Measurements from ENCODE around the gene SEC14L5. TPM values are rescaled to one million over a fixed set of nuclear protein-coding genes. Genes with fewer than 3 reads are reported as not detected.

The SEC14L5 gene
- total RNA-seq, 2 donors from 2014 or later = 0.26 TPM; not detected in 1

- H3K36me3 ChIP-seq (replicated peaks in 1 of 2; ENCODE audit: insufficient read depth in 1 of 2, low read depth in 2 of 2) = no peaks in the 10 kb centered on the region
- intact Hi-C loops (cut with DNase I) = no loop called here
- H3K4me3 ChIP-seq = no peak overlapping the region
- H3K27me3 ChIP-seq = peaks cover 0 to 3% of the 10 kb centered on the region in 2 donors
- H3K27ac ChIP-seq = no peak overlapping the region
- no peak for DNase-seq
- 66 to 84% methylated on average over 8 of the region's 8 CpGs for WGBS, 2 donors
- TF ChIP-seq CTCF (IDR thresholded peaks at IDR 0.05) (no peak), POLR2A (IDR thresholded peaks at IDR 0.05) (no peak)
- ATAC-seq = no peak
- H3K4me1 ChIP-seq = peaks cover 11% of the 10 kb centered on the region
- no peaks in the 10 kb centered on the region for H3K9me3 ChIP-seq
These were observed 32.3 kb downstream of the SEC14L5 start for GRCh38 chr16:4990415-4990814.

- 86 to 91% methylated on average over 2 to 14 of the region's 14 CpGs for WGBS, 2 donors
- DNase-seq (no peak), ATAC-seq (no peak)
- Histone ChIP-seq H3K4me3 (no peak overlapping the region), H3K36me3 (replicated peaks in 1 of 2; ENCODE audit: insufficient read depth in 1 of 2, low read depth in 2 of 2) (no peaks in the 10 kb centered on the region), H3K4me1 (peaks cover 11% of the 10 kb centered on the region), H3K27ac (no peak overlapping the region), H3K27me3 (peaks cover 0 to 3% of the 10 kb centered on the region in 2 donors), H3K9me3 (no peaks in the 10 kb centered on the region)
- intact Hi-C loops (cut with DNase I) = no loop called here
- TF ChIP-seq POLR2A (IDR thresholded peaks at IDR 0.05) = no peak
- TF ChIP-seq CTCF (IDR thresholded peaks at IDR 0.05) = no peak
These were observed 33.6 kb downstream of the SEC14L5 start for GRCh38 chr16:4991754-4992153.

GRCh38 chr16:4994719-4995434 is 36.7 kb downstream of the SEC14L5 start:
- H3K36me3 ChIP-seq (replicated peaks in 1 of 2; ENCODE audit: insufficient read depth in 1 of 2, low read depth in 2 of 2) = no peaks in the 10 kb centered on the region
- DNase-seq = no peak
- no peaks in the 10 kb centered on the region for H3K4me1 ChIP-seq
- H3K27ac ChIP-seq = no peak overlapping the region
- no peaks in the 10 kb centered on the region for H3K27me3 ChIP-seq
- 72 to 80% methylated on average over 13 to 17 of the region's 18 CpGs for WGBS, 2 donors
- no peak overlapping the region for H3K4me3 ChIP-seq
- no peaks in the 10 kb centered on the region for H3K9me3 ChIP-seq
- ATAC-seq = no peak
- TF ChIP-seq POLR2A (IDR thresholded peaks at IDR 0.05) (no peak), CTCF (IDR thresholded peaks at IDR 0.05) (no peak)
- intact Hi-C loops (cut with DNase I) = no loop called here

- no peak overlapping the region for H3K27ac ChIP-seq
- 84 to 87% methylated on average over 9 to 19 of the region's 19 CpGs for WGBS, 2 donors
- no peaks in the 10 kb centered on the region for H3K36me3 ChIP-seq (replicated peaks in 1 of 2; ENCODE audit: insufficient read depth in 1 of 2, low read depth in 2 of 2)
- no peak for DNase-seq
- intact Hi-C loops (cut with DNase I) = no loop called here
- no peak for TF ChIP-seq POLR2A (IDR thresholded peaks at IDR 0.05)
- TF ChIP-seq CTCF (IDR thresholded peaks at IDR 0.05) = no peak
- H3K9me3 ChIP-seq = no peaks in the 10 kb centered on the region
- no peak overlapping the region for H3K4me3 ChIP-seq
- H3K4me1 ChIP-seq = peaks cover 4% of the 10 kb centered on the region
- H3K27me3 ChIP-seq = no peaks in the 10 kb centered on the region
- no peak for ATAC-seq
These were observed 42.5 kb downstream of the SEC14L5 start for GRCh38 chr16:5000573-5001001.

- TF ChIP-seq CTCF (IDR thresholded peaks at IDR 0.05) = no peak
- no peak for TF ChIP-seq POLR2A (IDR thresholded peaks at IDR 0.05)
- DNase-seq (no peak), ATAC-seq (no peak)
- H3K4me3 ChIP-seq = no peak overlapping the region
- no peaks in the 10 kb centered on the region for H3K36me3 ChIP-seq (replicated peaks in 1 of 2; ENCODE audit: insufficient read depth in 1 of 2, low read depth in 2 of 2)
- H3K27me3 ChIP-seq = no peaks in the 10 kb centered on the region
- intact Hi-C loops (cut with DNase I) = no loop called here
- H3K9me3 ChIP-seq = no peaks in the 10 kb centered on the region
- peaks cover 4% of the 10 kb centered on the region for H3K4me1 ChIP-seq
- WGBS, 2 donors = 67 to 86% methylated on average over 7 of the region's 7 CpGs
- no peak overlapping the region for H3K27ac ChIP-seq
These were observed 43.4 kb downstream of the SEC14L5 start for GRCh38 chr16:5001571-5001970.
